AG20443 (cell line): ENCODE measurements around the gene MRPS17.

Source experiments
- DNase-seq: peaks from one replicate; pipeline ENCODE4 v3.0.0; 2012; ENCODE audit warnings: low spot score, mixed read lengths

Gene MRPS17

GRCh38 chr7:55970978-55971377, 19.3 kb downstream of the MRPS17 start:
- no peak for DNase-seq

GRCh38 chr7:55973747-55974250, 22.1 kb downstream of the MRPS17 start:
- no peak for DNase-seq

- no peak for DNase-seq
These were observed 24.4 kb downstream of the MRPS17 start for GRCh38 chr7:55975988-55976633.

- DNase-seq: peak; percentile 58
These were observed 26.2 kb downstream of the MRPS17 start for GRCh38 chr7:55977831-55978230.

- no peak for DNase-seq
These were observed 28.6 kb downstream of the MRPS17 start for GRCh38 chr7:55980266-55980665.

GRCh38 chr7:55983537-55983936, 31.9 kb downstream of the MRPS17 start:
- no peak for DNase-seq

- DNase-seq: no peak
These were observed 40.7 kb downstream of the MRPS17 start for GRCh38 chr7:55992346-55992745.

GRCh38 chr7:55996856-55997500, 45.3 kb downstream of the MRPS17 start:
- DNase-seq: no peak

GRCh38 chr7:56003749-56004148, 52.1 kb downstream of the MRPS17 start:
- DNase-seq: no peak
